Hematopoietic multipotent progenitor cell treated with erythropoietin and hydrocortisone succinate and interleukin-3 and kit ligand, for 4 days (in vitro differentiated cells): ENCODE data around the gene RPA1.

ENCODE experiments used
- DNase-seq: peaks from one replicate; pipeline ENCODE4 v3.0.0-alpha.2; 2015

The RPA1 gene

GRCh38 chr17:1912146-1912545 is 82.3 kb downstream of the RPA1 start:
- no peak for DNase-seq

GRCh38 chr17:1913702-1914101 is 83.9 kb downstream of the RPA1 start:
- no peak for DNase-seq

GRCh38 chr17:1914661-1915083 is 84.9 kb downstream of the RPA1 start:
- DNase-seq: no peak

- DNase-seq: peak; percentile 41
These were observed 86.1 kb downstream of the RPA1 start for GRCh38 chr17:1915889-1916288.

- DNase-seq: no peak
These were observed 86.5 kb downstream of the RPA1 start for GRCh38 chr17:1916316-1916715.

- no peak for DNase-seq
These were observed 87.3 kb downstream of the RPA1 start for GRCh38 chr17:1916963-1917715.

GRCh38 chr17:1918346-1919162 is 88.7 kb downstream of the RPA1 start:
- no peak for DNase-seq

- DNase-seq: no peak
These were observed 89.4 kb downstream of the RPA1 start for GRCh38 chr17:1919201-1919600.

- no peak for DNase-seq
These were observed 91.1 kb downstream of the RPA1 start for GRCh38 chr17:1920948-1921351.

- peak; percentile 65 for DNase-seq
These were observed 99.2 kb downstream of the RPA1 start for GRCh38 chr17:1928976-1929375.

- no peak for DNase-seq
These were observed 100.5 kb downstream of the RPA1 start for GRCh38 chr17:1930337-1930645.

- DNase-seq: no peak
These were observed 102.2 kb downstream of the RPA1 start for GRCh38 chr17:1931844-1932579.

- no peak for DNase-seq
These were observed 104.3 kb downstream of the RPA1 start for GRCh38 chr17:1933875-1934715.

GRCh38 chr17:1934901-1935300 is 105.1 kb downstream of the RPA1 start:
- no peak for DNase-seq

GRCh38 chr17:1936766-1937165 is 107.0 kb downstream of the RPA1 start:
- no peak for DNase-seq

GRCh38 chr17:1937461-1937860 is 107.7 kb downstream of the RPA1 start:
- no peak for DNase-seq

GRCh38 chr17:1939981-1940809 is 110.4 kb downstream of the RPA1 start:
- no peak for DNase-seq

- no peak for DNase-seq
These were observed 111.0 kb downstream of the RPA1 start for GRCh38 chr17:1940810-1941185.

- DNase-seq: no peak
These were observed 111.7 kb downstream of the RPA1 start for GRCh38 chr17:1941272-1942065.

- no peak for DNase-seq
These were observed 112.2 kb downstream of the RPA1 start for GRCh38 chr17:1942066-1942365.
